GDM1 (cell line): ENCODE data around the gene LRTM2.

Experiments used
- DNase-seq: peaks from one replicate; lab custom pipeline; 2025; lab: John Stamatoyannopoulos, UW

LRTM2 gene

GRCh38 chr12:1829306-1829900 is 9.0 kb downstream of the LRTM2 start:
- DNase-seq = no peak

- DNase-seq = no peak
Observed at GRCh38 chr12:1830401-1830845, 10.1 kb downstream of the LRTM2 start.

DNA sequence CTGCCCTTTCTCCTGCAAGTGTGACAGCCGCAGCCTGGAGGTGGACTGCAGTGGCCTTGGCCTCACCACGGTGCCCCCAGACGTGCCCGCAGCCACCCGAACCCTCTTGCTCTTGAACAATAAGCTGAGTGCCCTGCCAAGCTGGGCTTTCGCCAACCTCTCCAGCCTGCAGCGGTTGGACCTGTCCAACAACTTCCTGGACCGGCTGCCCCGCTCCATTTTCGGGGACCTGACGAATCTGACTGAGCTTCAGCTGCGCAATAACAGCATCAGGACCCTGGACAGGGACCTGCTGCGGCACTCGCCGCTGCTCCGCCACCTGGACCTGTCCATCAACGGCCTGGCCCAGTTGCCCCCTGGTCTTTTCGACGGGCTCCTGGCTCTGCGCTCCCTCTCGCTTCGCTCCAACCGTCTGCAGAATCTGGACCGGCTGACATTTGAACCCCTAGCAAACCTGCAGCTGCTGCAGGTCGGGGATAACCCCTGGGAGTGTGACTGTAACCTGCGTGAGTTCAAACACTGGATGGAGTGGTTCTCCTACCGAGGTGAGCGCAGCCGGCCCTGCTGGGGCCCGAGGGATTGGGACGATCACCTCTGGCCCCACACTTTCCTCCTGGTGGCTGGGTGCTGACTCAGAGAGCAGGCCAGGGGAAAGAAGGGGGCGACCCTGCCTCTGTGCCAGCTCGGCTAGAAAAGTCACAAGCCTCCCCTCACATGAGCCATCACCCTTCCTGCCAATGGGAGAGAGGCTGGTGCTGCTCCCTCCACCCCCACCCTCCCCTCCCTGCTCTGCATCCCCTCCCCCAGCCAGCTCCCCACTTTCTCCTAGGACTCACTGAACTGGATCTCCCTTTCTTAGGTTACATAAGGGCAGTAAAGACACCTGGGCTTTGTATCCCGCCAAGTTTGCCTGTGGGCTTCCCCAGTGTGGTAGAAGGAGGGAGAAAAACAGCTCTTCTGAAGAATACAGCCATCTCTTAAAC is 10.9 kb downstream of the LRTM2 start:
- DNase-seq = no peak

GRCh38 chr12:1832801-1833595 is 12.6 kb downstream of the LRTM2 start:
- DNase-seq = no peak

GRCh38 chr12:1833596-1834028 is 13.2 kb downstream of the LRTM2 start:
- no peak for DNase-seq

GRCh38 chr12:1834186-1834925 is 14.0 kb downstream of the LRTM2 start:
- DNase-seq = no peak

DNA sequence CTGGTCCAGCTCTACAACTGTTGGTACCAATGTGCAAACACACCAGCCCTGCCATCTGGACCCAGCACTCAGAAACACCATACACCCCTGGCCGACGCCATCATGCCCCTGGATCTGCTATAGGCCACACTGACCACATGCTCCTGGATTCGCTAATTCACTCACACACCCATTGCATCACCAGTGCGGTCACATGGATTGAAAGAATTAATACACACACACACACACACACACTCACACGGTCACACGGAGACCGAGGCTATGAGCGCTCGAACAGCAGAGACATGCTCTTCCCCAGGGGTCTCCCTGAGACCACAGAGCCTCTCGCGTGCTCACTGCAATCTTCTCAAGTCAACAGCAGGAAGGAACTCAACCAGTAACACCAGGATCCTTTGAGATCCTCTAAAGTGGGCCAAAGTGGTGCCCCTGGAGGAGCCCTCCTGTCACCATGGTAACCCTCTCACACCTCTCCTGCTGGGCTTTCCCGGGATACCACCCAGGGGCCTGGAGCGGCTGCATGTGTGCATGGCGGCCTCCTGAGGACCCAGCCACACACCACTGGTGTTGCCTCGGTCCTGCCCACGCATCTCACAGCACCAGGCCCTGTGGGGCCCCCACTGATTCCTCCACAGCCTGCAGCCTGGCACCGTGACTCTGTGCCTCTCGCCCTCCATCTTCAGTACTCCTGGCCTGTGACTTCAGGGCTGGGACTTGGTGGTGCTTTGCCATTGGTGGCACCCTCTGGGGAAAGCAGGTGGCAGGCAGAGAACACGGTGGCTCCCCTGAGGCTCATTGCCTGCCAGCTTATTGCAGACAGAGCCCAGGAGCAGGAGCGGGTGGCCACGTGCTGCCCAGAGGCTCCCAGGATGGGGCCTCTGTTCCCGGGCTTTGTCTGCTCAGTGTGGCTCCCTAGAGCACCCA is 15.1 kb downstream of the LRTM2 start:
- DNase-seq = no peak

- DNase-seq = no peak
Observed at GRCh38 chr12:1836241-1836803, 16.0 kb downstream of the LRTM2 start.

GRCh38 chr12:1836854-1837421 is 16.6 kb downstream of the LRTM2 start:
- no peak for DNase-seq

DNA sequence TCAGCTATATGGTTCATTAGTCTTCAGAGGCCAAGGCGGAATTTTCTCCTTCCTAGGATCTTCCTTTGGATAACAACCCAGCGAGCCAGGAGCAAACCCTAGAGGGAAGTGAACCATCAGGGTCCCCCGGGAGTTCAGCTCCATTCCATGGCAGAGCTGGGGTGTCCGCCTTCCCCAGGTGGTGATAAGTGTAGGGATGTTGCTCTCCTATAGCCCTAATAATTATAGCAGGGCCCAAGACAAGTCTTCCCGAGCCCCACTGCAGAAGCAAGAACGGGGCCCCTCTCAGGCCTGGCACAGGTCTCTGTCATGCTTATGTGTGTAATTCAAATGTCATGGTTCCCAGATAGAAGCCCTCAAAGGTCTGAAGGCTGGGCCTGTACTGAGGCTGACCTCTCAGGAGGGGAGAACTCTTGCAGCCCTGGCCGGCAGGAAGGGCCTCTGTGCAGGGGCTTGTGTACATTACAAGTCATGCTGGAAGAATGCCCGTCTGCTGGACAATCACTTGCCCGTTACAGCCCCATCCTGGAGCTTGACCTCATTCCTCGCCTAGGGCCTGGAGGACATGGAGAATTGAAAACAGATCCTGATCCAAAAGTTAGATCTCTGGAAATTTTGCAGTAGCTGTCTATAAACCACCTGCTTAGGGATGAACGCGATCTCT is 17.3 kb downstream of the LRTM2 start:
- DNase-seq = no peak

- DNase-seq = peak; percentile 28
Observed at GRCh38 chr12:1838205-1838993, 18.0 kb downstream of the LRTM2 start.

GRCh38 chr12:1838994-1839365 is 18.6 kb downstream of the LRTM2 start:
- DNase-seq = no peak

DNA sequence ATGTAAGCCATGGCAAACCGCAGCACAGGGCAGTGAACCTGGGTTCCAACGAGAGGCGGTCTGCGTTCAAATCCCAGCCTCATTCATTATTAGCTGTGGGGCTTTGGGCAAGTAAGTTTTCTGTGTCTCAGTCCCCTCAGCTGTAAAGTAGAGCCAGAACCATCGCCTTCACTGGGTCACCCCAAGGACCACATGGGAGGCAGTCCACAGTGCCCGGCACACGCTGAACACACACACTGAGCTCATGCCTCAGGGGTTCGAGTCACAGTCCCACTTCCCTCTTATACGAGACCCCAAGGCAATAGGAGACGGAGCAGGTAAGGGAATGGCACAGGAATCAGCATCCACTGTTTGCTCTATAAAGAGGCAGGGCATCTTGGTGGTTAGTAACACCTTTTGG is 19.1 kb downstream of the LRTM2 start:
- no peak for DNase-seq

DNA sequence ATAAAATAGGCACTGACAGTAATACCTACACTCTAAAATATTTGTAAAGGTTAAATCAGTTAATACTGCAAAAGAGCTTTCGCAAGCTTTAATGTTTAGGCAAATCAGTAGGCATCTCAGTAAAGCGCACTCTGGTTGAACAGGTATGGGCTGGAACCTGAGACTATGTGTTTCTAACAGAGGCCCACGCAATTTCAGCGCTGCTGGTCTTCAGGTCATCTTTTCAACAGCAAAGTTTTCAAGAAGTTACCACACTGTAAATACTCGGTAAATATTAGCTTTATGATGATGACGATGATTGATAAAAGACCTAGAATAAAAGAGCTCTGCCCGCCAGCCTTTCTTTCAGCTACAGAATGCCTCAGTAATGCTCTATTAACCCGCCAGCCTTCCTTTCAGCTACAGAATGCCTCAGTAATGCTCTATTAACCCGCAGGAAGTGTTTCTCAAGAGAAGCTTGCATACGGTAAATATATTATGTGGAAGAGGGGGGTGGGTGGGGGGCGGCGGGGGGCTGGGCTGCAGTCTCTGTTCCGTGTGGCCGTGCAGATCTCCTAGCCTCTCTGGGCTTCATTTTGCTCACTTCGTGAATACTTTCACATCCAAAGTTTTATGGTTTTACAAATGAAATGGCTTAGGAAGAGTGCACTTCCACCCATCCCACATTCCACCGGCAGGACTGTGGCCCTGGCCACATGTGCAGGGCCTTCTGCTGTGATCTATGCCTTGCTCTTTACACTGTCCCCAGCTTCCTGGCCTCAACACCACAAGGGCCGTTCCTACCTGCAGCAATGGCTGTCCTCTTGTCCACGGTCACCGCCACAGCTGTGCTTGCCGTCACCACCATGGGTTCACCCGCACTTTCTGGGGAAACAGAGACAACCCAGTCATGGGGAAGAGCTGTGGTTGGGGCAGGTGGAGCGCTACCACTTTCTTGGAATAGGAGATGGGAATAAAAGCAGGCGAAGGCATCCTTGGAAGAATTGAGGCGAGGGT is 19.9 kb downstream of the LRTM2 start:
- no peak for DNase-seq

DNA sequence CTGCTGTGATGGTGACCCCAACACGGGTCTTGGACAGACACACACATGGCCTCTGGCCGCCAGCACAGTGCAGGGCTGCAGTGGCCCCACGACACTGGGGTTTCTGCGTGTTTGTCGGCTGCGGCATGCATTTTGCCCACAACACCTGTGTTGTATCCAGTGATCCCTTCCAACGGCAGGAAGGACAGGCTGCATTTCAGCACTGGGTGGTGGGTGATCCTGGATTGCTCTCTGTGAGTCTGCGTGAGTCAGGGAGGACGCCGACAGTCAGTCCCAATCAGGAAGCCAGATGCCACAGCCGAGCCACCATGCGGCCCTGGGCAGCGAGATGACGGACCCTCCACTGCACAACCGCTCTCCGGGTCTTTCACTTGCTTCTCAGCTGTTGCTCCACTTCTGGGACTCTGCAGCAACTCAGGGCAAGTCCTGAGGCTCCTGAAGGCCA is 20.6 kb downstream of the LRTM2 start:
- no peak for DNase-seq

DNA sequence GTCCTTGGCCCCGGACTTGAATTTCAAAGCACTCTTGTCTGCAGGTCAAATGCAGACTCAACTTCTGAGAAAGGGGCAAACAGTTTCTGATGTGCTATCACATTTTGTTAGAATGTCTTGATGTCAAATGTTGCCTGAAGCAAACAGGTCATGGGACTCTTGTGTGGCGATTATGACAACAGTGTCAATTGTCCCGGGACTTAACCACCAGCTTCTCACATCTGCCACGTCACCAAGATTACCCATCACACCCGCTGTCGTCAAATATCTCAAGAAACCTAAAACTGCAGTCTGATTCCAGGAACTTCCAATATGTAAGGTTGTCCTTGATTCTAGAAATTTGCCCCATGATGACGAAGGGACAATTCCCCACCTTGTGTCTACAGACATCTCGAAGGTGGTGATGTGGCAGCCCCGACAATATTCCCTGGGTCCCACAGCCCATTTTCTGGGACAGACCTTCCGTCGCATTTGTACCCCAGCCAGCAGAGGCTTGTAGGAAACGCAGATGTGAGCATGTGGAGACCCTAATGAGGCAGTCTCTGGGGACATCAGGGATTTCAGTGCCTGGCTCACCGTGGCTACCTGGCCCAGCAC is 21.3 kb downstream of the LRTM2 start:
- DNase-seq = no peak
